ENCODE measurements around the gene CPED1.

The CPED1 gene

GRCh38 chr7:120987280-120987679, 1.2 kb upstream of the CPED1 start:
- DNase-seq (ENCODE audit: extremely low read depth, low read depth), result no peak
- TF ChIP-seq CTCF (IDR thresholded peaks at IDR 0.05; ENCODE audit: low read depth, low read length), result no peak

GRCh38 chr7:120987683-120988590, 574 bp upstream of the CPED1 start:
- DNase-seq (ENCODE audit: extremely low read depth, low read depth), result peak; percentile 90
- TF ChIP-seq CTCF (IDR thresholded peaks at IDR 0.05; ENCODE audit: low read depth, low read length), result peak; percentile 99

GRCh38 chr7:120989257-120990220, 1.0 kb downstream of the CPED1 start:
- no peak for DNase-seq (ENCODE audit: extremely low read depth, low read depth)
- no peak for TF ChIP-seq CTCF (IDR thresholded peaks at IDR 0.05; ENCODE audit: low read depth, low read length)

GRCh38 chr7:120990468-120991118, 2.1 kb downstream of the CPED1 start:
- DNase-seq (ENCODE audit: extremely low read depth, low read depth), result no peak
- no peak for TF ChIP-seq CTCF (IDR thresholded peaks at IDR 0.05; ENCODE audit: low read depth, low read length)

GRCh38 chr7:120991161-120991560, 2.6 kb downstream of the CPED1 start:
- TF ChIP-seq CTCF (IDR thresholded peaks at IDR 0.05; ENCODE audit: low read depth, low read length), result no peak
- no peak for DNase-seq (ENCODE audit: extremely low read depth, low read depth)

- DNase-seq (ENCODE audit: extremely low read depth, low read depth), result peak; percentile 55
- TF ChIP-seq CTCF (IDR thresholded peaks at IDR 0.05; ENCODE audit: low read depth, low read length), result no peak
Measured at GRCh38 chr7:120991581-120991980, 3.1 kb downstream of the CPED1 start.

Measured in AG09319 (cell line).